NCI-H526 (cell line): ENCODE data around the gene DNAJC13.
"Not testable (repeated sequence)": the region's sequence is repeated elsewhere in the genome, so short reads cannot be mapped to it uniquely, and the experiment has no call there.

Experiments
- DNase-seq, 2 experiments: peaks; one replicate each; lab custom pipeline; 2025; lab: John Stamatoyannopoulos, UW

The DNAJC13 gene

GRCh38 chr3:132545471-132545870 is 128.2 kb downstream of the DNAJC13 start:
- no peak for DNase-seq

- no peak for DNase-seq
Measured at GRCh38 chr3:132549169-132549568, 131.9 kb downstream of the DNAJC13 start.

GRCh38 chr3:132549890-132550578 is 132.7 kb downstream of the DNAJC13 start:
- no peak for DNase-seq

- DNase-seq: no peak
Measured at GRCh38 chr3:132550579-132551305, 133.4 kb downstream of the DNAJC13 start.

- no peak for DNase-seq
Measured at GRCh38 chr3:132553826-132554225, 136.5 kb downstream of the DNAJC13 start.

- DNase-seq: no peak
Measured at GRCh38 chr3:132554437-132554836, 137.1 kb downstream of the DNAJC13 start.

GRCh38 chr3:132555306-132556035 is 138.2 kb downstream of the DNAJC13 start:
- no peak for DNase-seq

- not testable (repeated sequence) for DNase-seq
Measured at GRCh38 chr3:132556036-132556386, 138.7 kb downstream of the DNAJC13 start.

GRCh38 chr3:132556508-132557159 is 139.3 kb downstream of the DNAJC13 start:
- DNase-seq: no peak

- DNase-seq: no peak
Measured at GRCh38 chr3:132561003-132561402, 143.7 kb downstream of the DNAJC13 start.

- no peak for DNase-seq
Measured at GRCh38 chr3:132563420-132564069, 146.2 kb downstream of the DNAJC13 start.

- DNase-seq: no peak
Measured at GRCh38 chr3:132564070-132564465, 146.8 kb downstream of the DNAJC13 start.

- no peak for DNase-seq
Measured at GRCh38 chr3:132568422-132568821, 151.1 kb downstream of the DNAJC13 start.

GRCh38 chr3:132569153-132569552 is 151.9 kb downstream of the DNAJC13 start:
- no peak for DNase-seq

- no peak for DNase-seq
Measured at GRCh38 chr3:132569580-132569979, 152.3 kb downstream of the DNAJC13 start.

- no peak for DNase-seq
Measured at GRCh38 chr3:132570016-132570415, 152.7 kb downstream of the DNAJC13 start.

GRCh38 chr3:132573797-132574211 is 156.5 kb downstream of the DNAJC13 start:
- DNase-seq: no peak

GRCh38 chr3:132587401-132587800 is 170.1 kb downstream of the DNAJC13 start:
- DNase-seq: no peak
